CD14-positive monocyte (primary cell): ENCODE data around the gene KIF26B. TPM values are rescaled to one million over a fixed set of nuclear protein-coding genes. Genes with fewer than 3 reads are reported as not detected.

ENCODE experiments used
- DNase-seq, 3 donors: peaks; one replicate each; pipeline ENCODE4 v3.0.0-alpha.2; 2011 to 2022
- H2AFZ ChIP-seq: 2 replicates; pipeline ENCODE4 v1.6.0; 2012; ENCODE audit warnings: mild to moderate bottlenecking, low read depth, low read length, inconsistent platforms; ENCODE audit not compliant: insufficient read depth, poor library complexity, severe bottlenecking
- H3K27ac ChIP-seq, 2 donors: 1 replicate in 1 of 2; 2 replicates in 1 of 2; pipeline ENCODE4 v1.5.1; 2012 to 2013; ENCODE audit warnings: low read length in 2 of 2, control low read depth in 1 of 2, inconsistent platforms in 1 of 2, low read depth in 1 of 2, mild to moderate bottlenecking in 1 of 2
- H3K27me3 ChIP-seq, 2 donors: one replicate each; pipeline versions ENCODE4 v1.6.0 to v1.6.1; 2011 to 2013; ENCODE audit warnings: low read length in 2 of 2; ENCODE audit not compliant: control insufficient read depth in 2 of 2, insufficient read depth in 2 of 2
- H3K36me3 ChIP-seq, 2 donors: replicated peaks in 1 of 2; 1 replicate in 1 of 2; 2 replicates in 1 of 2; pipeline versions ENCODE4 v1.5.1 to v1.6.1; 2012 to 2013; ENCODE audit warnings: low read length in 2 of 2, control low read depth in 1 of 2, inconsistent platforms in 1 of 2, mild to moderate bottlenecking in 1 of 2; ENCODE audit not compliant: insufficient read depth in 2 of 2, control insufficient read depth in 1 of 2
- H3K4me1 ChIP-seq, 2 donors: 1 replicate in 1 of 2; 2 replicates in 1 of 2; pipeline versions ENCODE4 v1.5.1 to v1.6.1; 2012 to 2013; ENCODE audit warnings: low read length in 2 of 2, control low read depth in 1 of 2, inconsistent platforms in 1 of 2, mild to moderate bottlenecking in 1 of 2, moderate library complexity in 1 of 2; ENCODE audit not compliant: insufficient read depth in 2 of 2, control insufficient read depth in 1 of 2
- H3K4me2 ChIP-seq: replicated peaks from 2 replicates; pipeline ENCODE3; 2012; ENCODE audit warnings: low read length, moderate library complexity, mild to moderate bottlenecking; ENCODE audit not compliant: poor library complexity, severe bottlenecking; ENCODE audit errors: extremely low read depth
- H3K4me3 ChIP-seq, 3 experiments: fragments of 200-600 bp in 1 of 3; sonication (generic) in 1 of 3; replicated peaks in 1 of 3; 1 replicate in 2 of 3; 2 replicates in 1 of 3; pipeline ENCODE4 v1.5.1; 2011 to 2013; ENCODE audit warnings: low read length in 3 of 3, mild to moderate bottlenecking in 3 of 3, control low read depth in 2 of 3, low read depth in 2 of 3, inconsistent platforms in 1 of 3, moderate library complexity in 1 of 3
- H3K79me2 ChIP-seq: 2 replicates; pipeline ENCODE4 v1.6.0; 2012; ENCODE audit warnings: mild to moderate bottlenecking, control low read depth, inconsistent platforms, low read length, moderate library complexity; ENCODE audit not compliant: insufficient read depth
- H3K9ac ChIP-seq: 2 replicates; pipeline ENCODE4 v1.6.0; 2017; ENCODE audit warnings: low read length, mild to moderate bottlenecking; ENCODE audit not compliant: insufficient read depth, poor library complexity, severe bottlenecking
- H3K9me3 ChIP-seq, 2 donors: replicated peaks in 1 of 2; 1 replicate in 1 of 2; 2 replicates in 1 of 2; pipeline versions ENCODE4 v1.5.1 to v1.6.1; 2012 to 2013; ENCODE audit warnings: low read length in 2 of 2, control low read depth in 1 of 2; ENCODE audit not compliant: control insufficient read depth in 1 of 2, insufficient read depth in 1 of 2
- H4K20me1 ChIP-seq: 2 replicates; pipeline ENCODE4 v1.6.0; 2012; ENCODE audit warnings: mild to moderate bottlenecking, low read length, control low read depth, moderate library complexity; ENCODE audit not compliant: insufficient read depth
- H3K27ac Mint-ChIP-seq, 7 donors: one replicate each; pipeline ENCODE4 v1.8.0; 2020; ENCODE audit warnings: mild to moderate bottlenecking in 7 of 7, mixed read lengths in 7 of 7, moderate library complexity in 6 of 7, inconsistent platforms in 2 of 7
- H3K27me3 Mint-ChIP-seq, 3 donors: one replicate each; pipeline ENCODE4 v1.8.0; 2021 to 2022; ENCODE audit warnings: low read depth in 3 of 3, mild to moderate bottlenecking in 3 of 3, mixed read lengths in 3 of 3, moderate library complexity in 3 of 3, inconsistent platforms in 1 of 3
- H3K36me3 Mint-ChIP-seq, 2 donors: one replicate each; pipeline ENCODE4 v1.8.0; 2020; ENCODE audit warnings: mixed read lengths in 2 of 2, inconsistent platforms in 1 of 2, mild to moderate bottlenecking in 1 of 2
- H3K4me1 Mint-ChIP-seq: one replicate; pipeline ENCODE4 v1.8.0; 2020; ENCODE audit warnings: mild to moderate bottlenecking, mixed read lengths
- H3K4me3 Mint-ChIP-seq, 2 donors: one replicate each; pipeline ENCODE4 v1.8.0; 2020; ENCODE audit warnings: mild to moderate bottlenecking in 2 of 2, mixed read lengths in 2 of 2, moderate library complexity in 1 of 2
- H3K9me3 Mint-ChIP-seq, 7 donors: one replicate each; pipeline ENCODE4 v1.8.0; 2020 to 2022; ENCODE audit warnings: mixed read lengths in 7 of 7, mild to moderate bottlenecking in 6 of 7, moderate library complexity in 6 of 7, inconsistent platforms in 2 of 7
- CTCF ChIP-seq: fragments of 200-600 bp; IDR thresholded peaks from one replicate; pipeline ENCODE4 v1.8.0; 2022; ENCODE audit warnings: antibody characterized with exemption, mild to moderate bottlenecking
- WGBS: methylation state at CpG from one replicate; pipeline ENCODE4 v1.1.5; 2013; ENCODE audit warnings: missing lambda C conversion rate; ENCODE audit not compliant: insufficient coverage; 5-methylcytosine and 5-hydroxymethylcytosine counted together
- intact Hi-C, 2 donors: fragments of 100-400 bp; cut with micrococcal nuclease; formaldehyde crosslinking; loops; one replicate each; pipeline versions ENCODE4 v1.15.0 to v1.15.1; 2023
- polyA plus RNA-seq, 3 donors: library from polyadenylated mRNA; depleted of rRNA in 1 of 3; unstranded in 2 of 3; stranded (reverse) in 1 of 3; fragments of 300-500 nt in 2 of 3; fragments of >200 nt in 1 of 3; fragmentation: Illumina TruSeq in 2 of 3; gene quantifications; 1 replicate in 2 of 3; 2 replicates in 1 of 3; pipeline ENCODE4 v1.2.3, GENCODE V29; 2012 to 2021

The KIF26B gene
- polyA plus RNA-seq, 3 donors = 0.01 to 0.05 TPM; not detected in 1

GRCh38 chr1:245108246-245108645, 46.5 kb upstream of the KIF26B start:
- no peak overlapping the region for H3K27ac ChIP-seq
- H4K20me1 ChIP-seq = no peaks in the 10 kb centered on the region
- H3K9me3 ChIP-seq = no peaks in the 10 kb centered on the region
- H3K4me2 ChIP-seq = no peak overlapping the region
- H3K9ac ChIP-seq = no peak overlapping the region
- DNase-seq = no peak
- H3K4me1 ChIP-seq = peaks cover 23 to 27% of the 10 kb centered on the region in 2 donors
- H3K79me2 ChIP-seq = no peaks in the 10 kb centered on the region
- WGBS = 92% methylated on average over 4 of the region's 4 CpGs
- Mint-ChIP-seq H3K4me1 (peaks cover 24% of the 10 kb centered on the region), H3K4me3 (no peak overlapping the region), H3K27ac (peak overlapping the region in 1 of 7 donors; percentile 30), H3K9me3 (peaks cover 0 to 5% (median 0%) of the 10 kb centered on the region in 7 donors), H3K36me3 (peaks cover 3 to 8% of the 10 kb centered on the region in 2 donors), H3K27me3 (peaks cover 0 to 3% (median 0%) of the 10 kb centered on the region in 3 donors)
- no peak overlapping the region for H2AFZ ChIP-seq
- no peak overlapping the region for H3K4me3 ChIP-seq
- TF ChIP-seq CTCF = no peak
- H3K36me3 ChIP-seq = no peaks in the 10 kb centered on the region
- H3K27me3 ChIP-seq = no peaks in the 10 kb centered on the region
- intact Hi-C loops = no loop called here

GRCh38 chr1:245108909-245109308, 45.9 kb upstream of the KIF26B start:
- H3K9me3 ChIP-seq = no peaks in the 10 kb centered on the region
- peak overlapping the region in 1 of 2 donors; percentile 50 for H3K4me3 Mint-ChIP-seq
- peaks cover 23 to 27% of the 10 kb centered on the region in 2 donors for H3K4me1 ChIP-seq
- H3K4me2 ChIP-seq = no peak overlapping the region
- peaks cover 24% of the 10 kb centered on the region for H3K4me1 Mint-ChIP-seq
- no peak overlapping the region for H3K27ac Mint-ChIP-seq
- no peaks in the 10 kb centered on the region for H4K20me1 ChIP-seq
- intact Hi-C loops = no loop called here
- no peak overlapping the region for H3K27ac ChIP-seq
- peaks cover 3 to 8% of the 10 kb centered on the region in 2 donors for H3K36me3 Mint-ChIP-seq
- H3K36me3 ChIP-seq = no peaks in the 10 kb centered on the region
- no peaks in the 10 kb centered on the region for H3K79me2 ChIP-seq
- H3K27me3 ChIP-seq = no peaks in the 10 kb centered on the region
- H3K9ac ChIP-seq = no peak overlapping the region
- H3K27me3 Mint-ChIP-seq = peaks cover 0 to 3% (median 0%) of the 10 kb centered on the region in 3 donors
- DNase-seq = no peak
- H3K9me3 Mint-ChIP-seq = peaks cover 0 to 5% (median 0%) of the 10 kb centered on the region in 7 donors
- WGBS = 48% methylated on average over 7 of the region's 7 CpGs
- no peak overlapping the region for H3K4me3 ChIP-seq
- no peak for TF ChIP-seq CTCF
- H2AFZ ChIP-seq = no peak overlapping the region
